Tibial nerve (tissue), 3 donors: ENCODE data around the gene BAHCC1.

Experiments used
- POLR2A ChIP-seq, 2 donors: fragments of 450-650 bp; IDR thresholded peaks; one replicate each; pipeline ENCODE4 v1.6.1; 2017; ENCODE audit warnings: antibody characterized with exemption in 2 of 2, mild to moderate bottlenecking in 2 of 2, moderate library complexity in 2 of 2
- TF ChIP-seq, protein P1 (sequence below), 5 experiments: fragments of 200-600 bp in 3 of 5; fragments of 450-650 bp in 2 of 5; sonication (generic) in 3 of 5; IDR thresholded peaks; one replicate each; pipeline ENCODE4 v1.5.1; 2016 to 2019; ENCODE audit warnings: antibody characterized with exemption in 5 of 5, mild to moderate bottlenecking in 3 of 5, moderate library complexity in 2 of 5

DNA sequence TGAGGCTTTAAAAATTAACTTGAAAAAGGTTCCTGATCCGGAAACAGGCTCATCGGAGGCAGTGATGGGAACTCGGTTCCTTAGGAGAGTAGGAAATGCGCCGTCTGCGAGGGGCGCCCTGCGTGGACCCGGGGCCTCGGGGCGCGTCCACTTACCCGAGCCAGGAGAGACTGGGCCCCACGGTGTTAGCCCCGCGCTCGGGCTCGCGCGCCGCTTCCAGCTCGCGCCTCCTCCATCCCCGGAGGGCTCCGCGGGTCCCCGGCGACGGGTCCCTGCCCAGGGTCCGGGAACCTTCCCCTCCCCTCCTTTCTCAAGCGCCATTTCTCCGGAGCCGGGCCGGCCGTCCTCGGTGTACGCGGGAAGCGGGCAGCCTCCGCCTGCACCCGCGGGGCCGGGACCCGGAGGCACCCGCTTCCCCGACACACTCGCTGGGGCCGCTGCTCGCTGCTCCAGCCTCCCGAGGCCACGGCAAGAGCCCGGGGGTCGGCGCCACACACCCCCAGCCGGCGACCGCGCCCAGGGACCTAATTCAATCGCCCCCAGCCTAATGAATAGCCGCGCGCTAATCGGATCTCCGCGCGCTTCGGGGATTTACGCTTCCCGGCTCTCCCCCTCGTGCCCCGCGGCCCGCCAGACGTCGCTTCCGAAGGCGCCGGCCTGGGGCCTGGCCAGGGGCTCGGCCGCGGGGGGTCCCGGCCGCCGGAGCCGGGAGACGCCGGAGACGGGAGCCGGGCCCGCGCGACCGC is 2.2 kb upstream of the BAHCC1 start:
- TF ChIP-seq, protein P1, sequence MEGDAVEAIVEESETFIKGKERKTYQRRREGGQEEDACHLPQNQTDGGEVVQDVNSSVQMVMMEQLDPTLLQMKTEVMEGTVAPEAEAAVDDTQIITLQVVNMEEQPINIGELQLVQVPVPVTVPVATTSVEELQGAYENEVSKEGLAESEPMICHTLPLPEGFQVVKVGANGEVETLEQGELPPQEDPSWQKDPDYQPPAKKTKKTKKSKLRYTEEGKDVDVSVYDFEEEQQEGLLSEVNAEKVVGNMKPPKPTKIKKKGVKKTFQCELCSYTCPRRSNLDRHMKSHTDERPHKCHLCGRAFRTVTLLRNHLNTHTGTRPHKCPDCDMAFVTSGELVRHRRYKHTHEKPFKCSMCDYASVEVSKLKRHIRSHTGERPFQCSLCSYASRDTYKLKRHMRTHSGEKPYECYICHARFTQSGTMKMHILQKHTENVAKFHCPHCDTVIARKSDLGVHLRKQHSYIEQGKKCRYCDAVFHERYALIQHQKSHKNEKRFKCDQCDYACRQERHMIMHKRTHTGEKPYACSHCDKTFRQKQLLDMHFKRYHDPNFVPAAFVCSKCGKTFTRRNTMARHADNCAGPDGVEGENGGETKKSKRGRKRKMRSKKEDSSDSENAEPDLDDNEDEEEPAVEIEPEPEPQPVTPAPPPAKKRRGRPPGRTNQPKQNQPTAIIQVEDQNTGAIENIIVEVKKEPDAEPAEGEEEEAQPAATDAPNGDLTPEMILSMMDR (IDR thresholded peaks at IDR 0.05), result no peak
- no peak for TF ChIP-seq POLR2A (IDR thresholded peaks at IDR 0.05)
